Endodermal cell (in vitro differentiated cells): Measurements from ENCODE around the gene PDE4D. TPM values are rescaled to one million over a fixed set of nuclear protein-coding genes. Genes with fewer than 3 reads are reported as not detected.

Experiments used
- DNase-seq: peaks from one replicate; pipeline ENCODE4 v3.0.0-alpha.2; 2017
- H3K27ac ChIP-seq: 2 replicates; pipeline ENCODE4 v1.5.1; 2013; ENCODE audit warnings: mild to moderate bottlenecking, low read depth, low read length, moderate library complexity
- H3K27me3 ChIP-seq: 2 replicates; pipeline ENCODE4 v1.6.1; 2013; ENCODE audit warnings: mild to moderate bottlenecking, low read length, moderate library complexity; ENCODE audit not compliant: insufficient read depth, control insufficient read depth, poor library complexity, severe bottlenecking
- H3K36me3 ChIP-seq: 2 replicates; pipeline ENCODE4 v1.7.0; 2013; ENCODE audit warnings: mild to moderate bottlenecking, low read length, moderate library complexity; ENCODE audit not compliant: control insufficient read depth, insufficient read depth
- H3K4me1 ChIP-seq: one replicate; pipeline ENCODE4 v1.7.0; 2013; ENCODE audit warnings: low read length; ENCODE audit not compliant: control insufficient read depth, insufficient read depth
- H3K4me3 ChIP-seq: 2 replicates; pipeline ENCODE4 v1.5.1; 2013; ENCODE audit warnings: mild to moderate bottlenecking, low read length, moderate library complexity
- H3K9ac ChIP-seq: 2 replicates; pipeline ENCODE4 v1.6.1; 2013; ENCODE audit warnings: mild to moderate bottlenecking, low read length, moderate library complexity; ENCODE audit not compliant: poor library complexity, severe bottlenecking; ENCODE audit errors: extremely low read depth
- H3K9me3 ChIP-seq: 2 replicates; pipeline ENCODE4 v1.6.1; 2013; ENCODE audit warnings: mild to moderate bottlenecking, low read length, moderate library complexity; ENCODE audit not compliant: control insufficient read depth
- H3K27ac Mint-ChIP-seq: 2 replicates; pipeline ENCODE4 v1.8.0; 2020; ENCODE audit warnings: mixed read lengths
- H3K27me3 Mint-ChIP-seq: 2 replicates; pipeline ENCODE4 v1.8.0; 2021; ENCODE audit warnings: mild to moderate bottlenecking, mixed read lengths; ENCODE audit not compliant: insufficient read depth
- H3K36me3 Mint-ChIP-seq: 2 replicates; pipeline ENCODE4 v1.8.0; 2020; ENCODE audit warnings: low read depth, mixed read lengths
- H3K4me1 Mint-ChIP-seq: 2 replicates; pipeline ENCODE4 v1.8.0; 2020; ENCODE audit warnings: mixed read lengths
- H3K4me3 Mint-ChIP-seq: 2 replicates; pipeline ENCODE4 v1.8.0; 2020; ENCODE audit warnings: mild to moderate bottlenecking, moderate library complexity, mixed read lengths
- H3K9me3 Mint-ChIP-seq: 2 replicates; pipeline ENCODE4 v1.8.0; 2020; ENCODE audit warnings: mild to moderate bottlenecking, mixed read lengths
- CTCF ChIP-seq: fragments of 200-600 bp; sonication (generic); conservative IDR thresholded peaks from 2 replicates; pipeline ENCODE4 v1.5.0; 2021; ENCODE audit warnings: antibody characterized with exemption, mild to moderate bottlenecking
- WGBS, 2 experiments: methylation state at CpG; one replicate each; pipeline versions ENCODE4 v1.1.5 to v1.1.7; 2013; ENCODE audit warnings: missing lambda C conversion rate in 2 of 2, mixed read lengths in 1 of 2; ENCODE audit not compliant: insufficient coverage in 1 of 2, insufficient read length in 1 of 2; 5-methylcytosine and 5-hydroxymethylcytosine counted together
- total RNA-seq, 2 donors: library from RNA; stranded (reverse); fragmentation: NEBNext Ultra II Directional in 1 of 2; extraction: Animal tissue kit (Norgen Biotek cat#: 25700) in 1 of 2; gene quantifications; 2 replicates in 1 of 2; 3 replicates in 1 of 2; pipeline ENCODE4 v1.2.1, GENCODE V29; 2021

PDE4D gene
- total RNA-seq, 2 donors from 2014 or later, result 9.2 to 11.4 TPM

GRCh38 chr5:59542851-59543820 lies 350.4 kb downstream of the PDE4D start:
- no peaks in the 10 kb centered on the region for H3K36me3 ChIP-seq
- no peaks in the 10 kb centered on the region for H3K9me3 Mint-ChIP-seq
- 94 to 95% methylated on average over 2 to 6 of the region's 6 CpGs for WGBS, 2 experiments
- no peaks in the 10 kb centered on the region for H3K27me3 ChIP-seq
- no peaks in the 10 kb centered on the region for H3K27me3 Mint-ChIP-seq
- no peaks in the 10 kb centered on the region for H3K9me3 ChIP-seq
- H3K27ac ChIP-seq, result no peak overlapping the region
- no peak overlapping the region for H3K27ac Mint-ChIP-seq
- no peak overlapping the region for H3K4me3 Mint-ChIP-seq
- peaks cover 25% of the 10 kb centered on the region for H3K4me1 Mint-ChIP-seq
- no peak for DNase-seq
- TF ChIP-seq CTCF, result no peak
- peaks cover 5% of the 10 kb centered on the region for H3K4me1 ChIP-seq
- H3K36me3 Mint-ChIP-seq, result no peaks in the 10 kb centered on the region
- H3K4me3 ChIP-seq, result no peak overlapping the region
- no peak overlapping the region for H3K9ac ChIP-seq

- no peaks in the 10 kb centered on the region for H3K9me3 ChIP-seq
- DNase-seq, result no peak
- H3K27me3 Mint-ChIP-seq, result no peaks in the 10 kb centered on the region
- no peak overlapping the region for H3K27ac Mint-ChIP-seq
- no peaks in the 10 kb centered on the region for H3K9me3 Mint-ChIP-seq
- H3K9ac ChIP-seq, result no peak overlapping the region
- no peak overlapping the region for H3K4me3 Mint-ChIP-seq
- H3K27ac ChIP-seq, result no peak overlapping the region
- no peaks in the 10 kb centered on the region for H3K36me3 ChIP-seq
- H3K4me1 ChIP-seq, result peaks cover 5% of the 10 kb centered on the region
- H3K4me1 Mint-ChIP-seq, result peaks cover 22% of the 10 kb centered on the region
- H3K36me3 Mint-ChIP-seq, result no peaks in the 10 kb centered on the region
- no peak overlapping the region for H3K4me3 ChIP-seq
- no peaks in the 10 kb centered on the region for H3K27me3 ChIP-seq
- TF ChIP-seq CTCF, result no peak
These were observed 351.2 kb downstream of the PDE4D start for GRCh38 chr5:59542306-59542705.

GRCh38 chr5:59540366-59540765 lies 353.2 kb downstream of the PDE4D start:
- TF ChIP-seq CTCF, result no peak
- no peak overlapping the region for H3K27ac Mint-ChIP-seq
- H3K4me1 ChIP-seq, result peaks cover 5% of the 10 kb centered on the region
- no peaks in the 10 kb centered on the region for H3K9me3 ChIP-seq
- peak overlapping the region; percentile 49 for H3K27ac ChIP-seq
- DNase-seq, result no peak
- H3K27me3 ChIP-seq, result no peaks in the 10 kb centered on the region
- no peak overlapping the region for H3K4me3 ChIP-seq
- no peak overlapping the region for H3K4me3 Mint-ChIP-seq
- H3K9ac ChIP-seq, result no peak overlapping the region
- H3K27me3 Mint-ChIP-seq, result no peaks in the 10 kb centered on the region
- no peaks in the 10 kb centered on the region for H3K36me3 Mint-ChIP-seq
- H3K9me3 Mint-ChIP-seq, result no peaks in the 10 kb centered on the region
- 75 to 91% methylated on average over 2 of the region's 2 CpGs for WGBS, 2 experiments
- no peaks in the 10 kb centered on the region for H3K36me3 ChIP-seq
- H3K4me1 Mint-ChIP-seq, result peaks cover 22% of the 10 kb centered on the region
